Left ventricle myocardium inferior (tissue), 1 donor: ENCODE measurements around the gene FDXACB1. TPM values are rescaled to one million over a fixed set of nuclear protein-coding genes. Genes with fewer than 3 reads are reported as not detected.

Experiments
- DNase-seq: peaks from one replicate; pipeline ENCODE4 v3.0.0-alpha.2; 2020
- H3K27ac ChIP-seq: fragments of 200-600 bp; replicated peaks from 2 replicates; pipeline ENCODE4 v1.8.0; 2021
- H3K27me3 ChIP-seq: fragments of 200-600 bp; 2 replicates; pipeline ENCODE4 v1.8.0; 2021; ENCODE audit warnings: low read depth
- H3K36me3 ChIP-seq: fragments of 200-600 bp; 2 replicates; pipeline ENCODE4 v1.8.0; 2021
- H3K4me1 ChIP-seq: fragments of 200-600 bp; 2 replicates; pipeline ENCODE4 v1.8.0; 2021
- H3K4me3 ChIP-seq: fragments of 200-600 bp; 2 replicates; pipeline ENCODE4 v1.8.0; 2021; ENCODE audit warnings: mild to moderate bottlenecking, moderate library complexity
- H3K9me3 ChIP-seq: fragments of 200-600 bp; replicated peaks from 2 replicates; pipeline ENCODE4 v1.8.0; 2021
- intact Hi-C: fragments of 100-400 bp; cut with micrococcal nuclease; formaldehyde crosslinking; loops from one replicate; pipeline ENCODE4 v1.11.0; 2022
- total RNA-seq: library from RNA; stranded (reverse); fragmentation: NEBNext Ultra II Directional; extraction: Animal tissue kit (Norgen Biotek cat#: 25700); gene quantifications from one replicate; pipeline ENCODE4 v1.2.1, GENCODE V29; 2021
- TF ChIP-seq, protein P1 (sequence below): fragments of 200-600 bp; IDR thresholded peaks from 2 replicates; pipeline ENCODE4 v1.8.0; 2021; ENCODE audit warnings: antibody characterized with exemption, mild to moderate bottlenecking, borderline replicate concordance
- donor health status: DM: no; HTN: yes; CAD: no; lungs with severe emphysema.

Gene FDXACB1
- total RNA-seq, 1 donor from 2014 or later: 0.93 TPM

DNA sequence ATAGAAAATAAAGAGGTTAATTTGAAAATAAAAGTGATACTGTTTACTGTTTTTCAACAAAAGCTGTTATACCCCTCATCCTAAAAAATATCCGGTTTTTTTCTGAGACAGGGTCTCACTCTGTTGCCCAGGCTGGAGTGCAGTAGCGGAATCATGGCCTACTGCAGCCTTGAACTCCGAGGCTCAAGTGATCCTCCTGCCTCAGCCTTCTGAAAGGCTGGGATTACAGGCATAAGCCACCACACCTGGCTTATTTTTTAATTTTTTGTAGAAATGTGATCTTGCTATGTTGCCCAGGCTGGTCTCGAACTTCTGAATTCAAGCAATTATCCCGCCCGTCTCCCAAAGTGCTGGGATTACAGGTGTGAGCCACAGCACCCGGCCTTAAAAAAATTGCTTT lies 43.3 kb downstream of the FDXACB1 start:
- no peak overlapping the region for H3K4me3 ChIP-seq
- H3K36me3 ChIP-seq: peaks cover 45% of the 10 kb centered on the region
- no peak for DNase-seq
- TF ChIP-seq, protein P1, sequence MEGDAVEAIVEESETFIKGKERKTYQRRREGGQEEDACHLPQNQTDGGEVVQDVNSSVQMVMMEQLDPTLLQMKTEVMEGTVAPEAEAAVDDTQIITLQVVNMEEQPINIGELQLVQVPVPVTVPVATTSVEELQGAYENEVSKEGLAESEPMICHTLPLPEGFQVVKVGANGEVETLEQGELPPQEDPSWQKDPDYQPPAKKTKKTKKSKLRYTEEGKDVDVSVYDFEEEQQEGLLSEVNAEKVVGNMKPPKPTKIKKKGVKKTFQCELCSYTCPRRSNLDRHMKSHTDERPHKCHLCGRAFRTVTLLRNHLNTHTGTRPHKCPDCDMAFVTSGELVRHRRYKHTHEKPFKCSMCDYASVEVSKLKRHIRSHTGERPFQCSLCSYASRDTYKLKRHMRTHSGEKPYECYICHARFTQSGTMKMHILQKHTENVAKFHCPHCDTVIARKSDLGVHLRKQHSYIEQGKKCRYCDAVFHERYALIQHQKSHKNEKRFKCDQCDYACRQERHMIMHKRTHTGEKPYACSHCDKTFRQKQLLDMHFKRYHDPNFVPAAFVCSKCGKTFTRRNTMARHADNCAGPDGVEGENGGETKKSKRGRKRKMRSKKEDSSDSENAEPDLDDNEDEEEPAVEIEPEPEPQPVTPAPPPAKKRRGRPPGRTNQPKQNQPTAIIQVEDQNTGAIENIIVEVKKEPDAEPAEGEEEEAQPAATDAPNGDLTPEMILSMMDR: no peak
- no peaks in the 10 kb centered on the region for H3K27me3 ChIP-seq
- H3K4me1 ChIP-seq: peaks cover 13% of the 10 kb centered on the region
- no peaks in the 10 kb centered on the region for H3K9me3 ChIP-seq
- intact Hi-C loops: loop anchor here (10.0 kb wide), 1 partner anchor 61 kb away; no protein-coding TSS in a partner anchor
- no peak overlapping the region for H3K27ac ChIP-seq

DNA sequence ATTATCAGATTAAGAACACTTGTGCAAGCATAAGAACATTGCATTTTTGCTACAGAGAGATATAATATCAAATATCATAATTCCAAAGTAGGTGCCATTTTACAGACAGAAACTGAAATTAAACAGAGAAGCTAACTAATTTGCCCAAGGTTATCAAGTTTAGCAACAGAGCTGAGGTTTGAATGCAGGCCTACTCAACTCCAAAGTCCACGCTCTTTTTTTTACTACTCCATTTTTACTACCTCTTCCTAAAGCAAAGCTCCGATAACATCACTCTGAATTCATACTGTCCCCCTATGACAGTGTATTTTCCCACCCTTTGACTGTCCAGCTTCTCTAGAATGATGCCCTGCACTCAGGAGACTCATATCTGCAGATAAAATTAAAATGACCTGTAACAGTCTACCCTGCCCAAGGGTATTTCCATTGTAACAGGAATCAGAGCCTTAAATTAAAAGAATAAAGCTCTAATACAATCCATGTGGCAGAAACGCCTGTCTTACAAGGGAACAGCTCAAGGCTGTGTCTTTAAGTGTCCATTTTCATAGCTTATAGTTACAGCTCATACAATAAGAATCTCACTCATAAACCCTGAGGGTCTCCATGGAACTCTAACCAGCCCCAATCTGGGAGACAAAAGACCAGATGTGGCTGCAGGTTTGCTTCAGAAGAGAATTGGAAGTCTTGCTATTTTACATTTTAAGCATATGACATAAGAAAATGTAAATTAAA lies 44.4 kb downstream of the FDXACB1 start:
- no peaks in the 10 kb centered on the region for H3K9me3 ChIP-seq
- no peak overlapping the region for H3K4me3 ChIP-seq
- no peak overlapping the region for H3K27ac ChIP-seq
- no peak for DNase-seq
- peaks cover 47% of the 10 kb centered on the region for H3K36me3 ChIP-seq
- TF ChIP-seq, protein P1: no peak
- intact Hi-C loops: loop anchor here (10.0 kb wide), 1 partner anchor 60 kb away; no protein-coding TSS in a partner anchor
- peaks cover 6% of the 10 kb centered on the region for H3K4me1 ChIP-seq
- no peaks in the 10 kb centered on the region for H3K27me3 ChIP-seq

DNA sequence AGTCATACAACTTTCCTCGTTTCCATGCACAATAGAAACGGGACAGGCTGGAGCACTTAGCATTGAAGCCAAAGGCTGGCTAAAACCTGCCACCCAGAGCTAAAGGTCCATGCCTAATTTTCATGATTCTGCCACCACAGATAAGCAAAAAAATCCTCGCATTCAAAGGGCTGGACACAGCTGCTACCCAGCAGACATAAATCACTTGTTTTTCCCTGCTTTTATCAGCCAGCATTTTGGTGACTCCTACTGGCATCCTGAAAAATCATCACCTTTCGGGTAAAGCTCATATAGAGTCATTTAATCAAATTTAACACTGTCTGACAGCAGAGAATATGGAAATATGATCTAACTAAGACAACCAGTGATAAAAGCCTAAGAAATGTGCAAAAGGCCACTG lies 45.4 kb downstream of the FDXACB1 start:
- intact Hi-C loops: loop anchor here (10.0 kb wide), 1 partner anchor 59 kb away; no protein-coding TSS in a partner anchor
- no peak for DNase-seq
- TF ChIP-seq, protein P1: peak; percentile 44
- H3K27ac ChIP-seq: no peak overlapping the region
- no peaks in the 10 kb centered on the region for H3K9me3 ChIP-seq
- H3K4me3 ChIP-seq: no peak overlapping the region
- H3K4me1 ChIP-seq: peaks cover 6% of the 10 kb centered on the region
- no peaks in the 10 kb centered on the region for H3K27me3 ChIP-seq
- peaks cover 52% of the 10 kb centered on the region for H3K36me3 ChIP-seq

- Histone ChIP-seq H3K9me3 (no peaks in the 10 kb centered on the region), H3K4me3 (no peak overlapping the region), H3K36me3 (peaks cover 27% of the 10 kb centered on the region), H3K27ac (no peak overlapping the region), H3K27me3 (no peaks in the 10 kb centered on the region), H3K4me1 (peaks cover 6% of the 10 kb centered on the region)
- intact Hi-C loops: no loop called here
- TF ChIP-seq, protein P1: no peak
- no peak for DNase-seq
These were observed 49.6 kb downstream of the FDXACB1 start for GRCh38 chr11:111829185-111829968.

- TF ChIP-seq, protein P1: no peak
- intact Hi-C loops: no loop called here
- H3K4me1 ChIP-seq: no peaks in the 10 kb centered on the region
- no peak overlapping the region for H3K27ac ChIP-seq
- no peaks in the 10 kb centered on the region for H3K9me3 ChIP-seq
- H3K27me3 ChIP-seq: no peaks in the 10 kb centered on the region
- no peak overlapping the region for H3K4me3 ChIP-seq
- peaks cover 22% of the 10 kb centered on the region for H3K36me3 ChIP-seq
- DNase-seq: no peak
These were observed 52.5 kb downstream of the FDXACB1 start for GRCh38 chr11:111826322-111826950.
